ENCODE measurements around the gene JAK1.
"Not testable (repeated sequence)": the region's sequence is repeated elsewhere in the genome, so short reads cannot be mapped to it uniquely, and the experiment has no call there.

Gene JAK1

GRCh38 chr1:64948216-64948615 lies 18.1 kb downstream of the JAK1 start:
- no peak for DNase-seq

DNA sequence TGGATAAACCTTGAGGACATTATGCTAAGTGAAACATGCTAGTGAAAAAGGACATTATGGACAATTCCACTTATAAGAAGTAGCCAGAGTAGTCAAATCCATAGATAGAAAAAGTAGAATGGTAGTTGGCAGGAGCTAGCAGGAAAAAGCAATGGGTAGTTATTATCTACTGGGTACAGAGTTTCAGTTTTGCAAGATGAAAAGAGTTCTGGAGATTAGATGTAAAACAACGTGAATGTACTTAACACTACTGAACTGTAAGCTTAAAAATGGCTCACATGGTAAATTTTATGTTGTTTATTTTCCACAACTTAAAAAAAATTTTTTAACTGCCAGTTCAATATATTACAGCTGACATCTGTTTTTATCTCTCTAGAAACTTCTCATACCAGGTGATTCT lies 19.4 kb downstream of the JAK1 start:
- no peak for DNase-seq

DNA sequence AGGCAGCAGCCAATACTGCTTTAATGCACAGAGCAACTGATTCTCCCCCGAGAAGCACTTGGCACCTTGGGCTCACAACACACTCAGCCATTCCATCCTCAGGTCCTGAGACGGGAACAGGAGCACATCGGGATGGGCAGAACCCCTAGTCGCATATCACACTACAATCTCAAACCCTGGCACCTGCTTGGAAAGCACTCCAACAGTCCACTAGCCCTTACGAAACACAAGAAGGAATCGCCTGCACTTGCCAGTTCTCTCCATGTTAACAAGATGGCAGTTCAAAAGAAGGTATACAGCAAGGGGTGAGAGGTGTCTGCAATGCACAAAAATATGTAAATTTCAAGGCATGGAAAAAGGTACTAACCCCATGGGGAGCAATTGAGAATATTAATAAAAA lies 21.4 kb downstream of the JAK1 start:
- no peak for DNase-seq

GRCh38 chr1:64942675-64943074 lies 23.7 kb downstream of the JAK1 start:
- no peak for DNase-seq

DNA sequence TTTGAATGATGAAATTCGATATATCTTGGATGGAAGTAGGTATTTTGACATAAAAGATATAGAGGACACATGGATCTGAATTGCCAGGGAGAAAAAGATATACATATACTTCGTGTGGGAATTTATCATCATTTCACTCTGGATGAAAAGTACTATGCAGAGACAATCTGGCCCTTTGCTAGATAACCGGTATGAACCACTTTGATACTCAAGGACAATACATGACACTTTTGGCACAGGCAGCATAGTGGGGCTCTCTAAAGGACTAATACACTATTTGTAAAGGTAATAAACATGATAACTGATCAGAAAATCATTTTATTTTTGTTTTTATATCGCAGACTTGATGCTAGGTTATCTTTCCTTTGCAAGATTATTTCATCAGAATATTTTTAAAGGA lies 24.2 kb downstream of the JAK1 start:
- DNase-seq = no peak

- DNase-seq = peak; percentile 58
Measured at GRCh38 chr1:64941461-64942117, 24.8 kb downstream of the JAK1 start.

DNA sequence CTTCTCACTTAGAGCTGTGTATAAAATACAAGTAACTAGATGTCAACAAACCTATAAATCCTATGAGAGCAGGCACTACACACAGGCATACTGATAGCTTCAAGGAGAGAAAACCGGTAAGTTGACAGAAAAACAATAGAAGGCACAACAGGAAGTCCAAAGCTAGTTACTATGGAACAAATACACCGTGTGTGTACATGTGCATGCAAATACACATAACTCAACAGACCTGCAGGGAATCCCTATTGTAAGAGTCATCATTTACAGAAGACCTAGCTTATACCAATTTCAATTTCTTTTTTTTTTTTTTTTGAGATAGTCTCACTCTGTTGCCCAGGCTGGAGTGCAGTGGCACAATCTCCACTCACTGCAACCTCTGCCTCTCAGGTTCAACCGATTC lies 26.3 kb downstream of the JAK1 start:
- DNase-seq = no peak

DNA sequence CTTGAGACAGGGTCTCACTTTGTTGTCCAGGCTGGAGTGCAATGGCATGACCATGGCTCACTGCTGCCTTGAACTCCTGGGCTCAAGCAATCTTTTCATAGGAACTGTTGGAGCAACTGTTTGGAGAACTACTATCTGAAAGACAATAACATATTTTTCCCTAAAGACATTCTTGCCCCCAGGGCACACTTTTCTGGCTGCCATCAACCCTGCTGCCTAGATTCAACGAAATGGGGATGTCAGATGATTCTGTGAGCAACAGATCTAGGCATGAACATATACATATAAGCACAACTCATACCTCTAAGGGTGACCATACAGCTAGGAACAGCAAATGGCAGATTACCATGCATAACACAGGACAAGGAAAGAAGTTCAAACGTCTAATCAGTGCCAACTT lies 27.4 kb downstream of the JAK1 start:
- DNase-seq = no peak

DNA sequence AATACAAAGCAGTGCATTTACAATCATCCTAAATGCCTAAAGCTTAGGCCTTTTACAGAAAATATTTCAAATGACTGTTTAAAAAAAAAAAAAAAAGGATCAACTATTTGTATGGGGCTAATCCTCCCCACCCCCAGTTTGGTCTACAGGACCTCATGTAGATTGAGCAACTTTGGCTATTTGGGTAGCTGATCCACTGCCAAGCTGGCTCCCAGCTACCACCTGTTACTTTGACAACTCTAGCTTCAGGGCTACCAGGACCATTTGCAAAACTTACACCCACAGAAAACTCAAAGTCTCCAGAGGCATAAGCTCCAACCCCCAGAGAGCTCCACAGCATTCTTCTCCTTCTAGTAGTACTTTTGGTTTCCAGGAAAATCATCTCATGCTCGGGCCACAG lies 29.4 kb downstream of the JAK1 start:
- DNase-seq = no peak

DNA sequence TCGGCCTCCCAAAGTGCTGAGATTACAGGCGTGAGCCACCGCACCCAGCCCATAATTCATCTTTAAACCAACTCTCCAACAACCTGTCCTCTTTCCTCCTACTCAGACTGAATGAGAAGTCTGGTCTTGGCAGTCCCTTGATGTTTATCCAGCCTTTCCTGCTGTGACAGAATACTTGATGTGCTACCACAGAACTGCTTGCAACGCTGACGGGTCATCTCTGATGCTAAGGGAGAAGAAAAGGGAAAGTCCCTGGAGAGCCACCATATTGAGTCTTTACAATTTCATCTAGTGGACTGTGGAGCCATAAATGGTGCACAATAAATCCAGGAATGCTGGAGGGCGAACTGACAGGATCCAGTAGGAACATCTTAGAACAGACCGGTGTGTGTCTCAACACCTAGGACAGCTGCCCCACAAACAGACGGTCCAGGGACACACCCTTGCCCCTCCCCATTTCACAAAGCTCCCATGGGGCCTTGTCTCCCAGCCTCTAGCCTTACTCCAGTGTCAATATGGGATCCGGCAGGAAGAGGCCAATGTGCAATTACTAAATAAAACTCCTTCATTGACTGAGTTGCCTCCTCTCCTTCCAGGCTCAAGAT lies 30.7 kb downstream of the JAK1 start:
- no peak for DNase-seq

- no peak for DNase-seq
Measured at GRCh38 chr1:64934878-64935275, 31.5 kb downstream of the JAK1 start.

DNA sequence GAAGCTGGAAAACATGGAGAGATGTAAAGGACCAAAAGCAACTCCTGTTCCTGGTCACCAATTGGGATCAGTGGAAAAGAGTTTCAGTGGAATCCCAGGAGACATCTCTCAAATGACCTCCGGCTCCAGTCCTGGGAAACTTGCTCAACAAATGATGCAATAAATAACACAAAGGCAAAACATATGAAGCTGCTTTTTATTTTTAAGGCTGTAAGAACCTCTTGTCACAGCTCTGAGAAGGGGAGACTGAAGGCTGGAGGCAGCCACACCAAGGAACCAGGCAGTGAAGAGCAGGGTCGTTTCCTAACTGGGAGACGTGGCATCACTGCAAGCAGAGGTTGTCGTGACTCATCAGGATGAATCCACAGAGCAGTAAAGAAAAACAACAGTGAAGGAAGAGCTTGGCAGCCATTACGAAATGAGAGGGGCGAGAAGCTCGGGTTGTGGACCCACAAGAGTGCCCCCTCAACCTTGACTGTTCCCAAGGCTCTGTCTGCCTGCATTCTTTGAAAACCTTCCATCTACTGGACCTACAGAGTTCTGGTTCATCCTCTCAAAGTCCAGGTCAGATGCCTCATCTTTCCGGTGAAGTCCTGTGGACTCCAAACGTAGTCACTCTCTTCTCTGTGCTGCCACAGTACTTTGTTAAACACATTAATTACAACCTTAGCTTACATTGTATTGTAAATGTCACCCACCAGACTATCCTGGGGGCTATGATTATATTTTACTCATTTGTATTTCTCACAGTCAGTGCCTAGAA lies 32.1 kb downstream of the JAK1 start:
- no peak for DNase-seq

DNA sequence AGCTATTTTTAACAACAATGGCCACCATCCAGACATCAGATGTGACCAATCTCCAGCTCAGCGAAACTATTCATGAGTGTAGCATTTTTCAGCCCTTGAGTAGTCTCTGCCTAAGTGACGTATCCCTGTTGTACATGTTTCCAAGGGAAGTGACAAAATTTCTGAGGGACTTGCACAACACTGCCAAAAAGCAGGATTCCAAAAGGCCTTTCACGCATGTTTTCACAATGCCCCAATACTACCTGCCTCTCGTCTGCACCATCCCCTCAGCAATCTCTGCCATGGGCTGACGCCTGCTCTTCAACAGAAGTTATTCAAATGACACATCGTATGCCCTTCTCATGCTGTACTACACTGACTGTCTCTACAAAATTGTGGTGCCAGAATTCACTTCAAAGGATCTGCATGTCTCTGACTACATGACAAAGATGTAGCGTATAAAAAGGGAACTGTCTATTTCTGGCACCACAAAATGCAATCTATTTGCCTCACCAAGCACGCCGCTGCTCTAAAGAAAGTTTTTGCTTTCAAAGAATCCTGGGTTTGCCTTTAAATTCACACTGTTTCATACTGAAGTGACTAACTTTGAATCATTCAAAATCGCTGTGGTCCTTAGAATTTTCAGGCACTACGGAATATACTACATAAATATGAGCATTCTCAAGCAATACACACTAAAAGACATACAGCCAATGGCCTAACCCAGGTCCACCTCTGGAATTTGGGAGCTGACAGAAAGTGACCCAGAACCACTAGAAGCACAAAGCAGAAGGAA lies 32.9 kb downstream of the JAK1 start:
- DNase-seq = no peak

DNA sequence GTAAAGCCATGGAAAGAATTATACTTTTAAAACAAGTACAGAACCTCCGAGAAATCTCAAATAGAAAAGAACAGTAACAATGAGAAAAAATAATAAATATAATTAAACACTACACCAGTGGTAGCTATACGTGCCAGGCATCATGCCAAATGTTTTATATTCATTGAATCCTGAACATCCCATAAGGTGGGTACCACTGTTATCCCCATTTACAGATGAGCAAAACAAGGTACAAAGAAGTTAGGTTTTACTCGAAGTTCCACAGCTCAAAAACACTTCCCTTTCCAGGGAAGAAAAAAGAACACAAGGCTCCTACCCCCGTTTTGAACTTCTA lies 33.4 kb downstream of the JAK1 start:
- DNase-seq = no peak

DNA sequence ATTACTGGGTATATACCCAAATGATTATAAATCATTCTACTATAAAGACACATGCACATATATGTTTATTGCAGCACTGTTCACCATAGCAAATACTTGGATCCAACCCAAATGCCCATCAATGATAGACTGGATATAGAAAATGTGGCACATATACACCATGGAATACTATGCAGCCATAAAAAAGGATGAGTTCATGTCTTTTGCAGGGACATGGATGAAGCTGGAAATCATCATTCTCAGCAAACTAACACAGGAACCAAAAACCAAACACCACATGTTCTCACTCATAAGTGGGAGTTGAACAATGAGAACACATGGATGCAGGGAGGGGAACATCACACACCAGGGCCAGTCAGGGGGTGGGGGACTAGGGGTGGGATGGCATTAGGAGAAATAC lies 35.7 kb downstream of the JAK1 start:
- DNase-seq = not testable (repeated sequence)

- no peak for DNase-seq
Measured at GRCh38 chr1:64929221-64929620, 37.1 kb downstream of the JAK1 start.

- DNase-seq = no peak
Measured at GRCh38 chr1:64928325-64928724, 38.0 kb downstream of the JAK1 start.

DNA sequence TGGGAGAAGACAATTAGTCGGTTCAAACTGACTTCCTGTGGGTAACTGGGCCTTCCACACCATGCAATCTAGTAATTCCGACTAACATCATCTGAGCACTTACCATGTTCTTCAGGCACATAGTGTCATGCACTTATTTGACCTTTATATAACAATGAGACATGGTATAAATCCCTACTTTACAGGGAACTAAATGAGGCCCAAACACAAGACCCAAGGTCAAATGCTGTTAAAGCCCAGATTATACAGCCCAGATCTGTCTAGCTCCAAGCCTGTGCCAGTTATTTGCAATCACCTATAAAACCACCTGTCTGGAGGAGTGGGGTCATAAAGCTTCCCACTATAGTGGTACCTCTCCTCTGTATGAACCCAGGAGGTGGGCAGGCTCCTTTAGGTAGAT lies 40.8 kb downstream of the JAK1 start:
- no peak for DNase-seq

- DNase-seq = no peak
Measured at GRCh38 chr1:64923294-64923718, 43.0 kb downstream of the JAK1 start.

DNA sequence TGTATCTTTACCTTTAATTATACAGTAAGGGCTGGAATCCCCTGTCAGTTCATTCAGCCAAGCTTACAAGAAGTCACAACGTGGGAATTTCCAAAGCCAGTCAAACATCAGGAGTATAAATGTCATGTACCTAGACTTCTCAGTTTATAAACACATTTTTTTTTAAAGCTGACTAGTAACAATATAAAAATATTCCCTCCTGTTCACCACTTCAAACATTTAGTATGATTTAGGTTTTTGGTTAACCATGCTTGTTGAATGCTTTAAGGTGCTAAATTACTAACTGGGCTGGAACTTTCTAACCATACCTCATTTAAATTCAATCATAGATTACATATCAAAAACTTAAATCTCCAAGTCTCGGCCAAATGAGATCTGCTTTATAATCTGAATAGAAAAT lies 44.0 kb downstream of the JAK1 start:
- DNase-seq = no peak

DNA sequence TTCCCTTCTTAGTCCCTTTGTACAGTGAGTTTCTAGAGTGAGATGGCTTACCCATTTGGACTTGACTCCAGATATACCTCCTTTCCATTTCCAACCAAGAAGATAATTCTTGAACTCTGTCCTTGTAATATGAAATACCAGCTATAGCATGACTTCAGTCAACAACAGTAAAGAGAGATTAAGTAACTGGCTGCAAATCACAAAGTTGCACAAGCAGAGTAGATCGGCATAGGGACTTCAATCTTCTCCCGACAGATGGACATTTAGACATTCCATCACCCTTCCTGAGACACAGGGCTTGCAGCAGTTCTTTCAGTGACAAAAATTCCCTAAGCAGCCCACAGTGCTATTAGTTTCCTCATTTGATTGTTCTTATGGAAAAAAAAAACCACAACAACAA lies 44.6 kb downstream of the JAK1 start:
- DNase-seq = no peak

DNA sequence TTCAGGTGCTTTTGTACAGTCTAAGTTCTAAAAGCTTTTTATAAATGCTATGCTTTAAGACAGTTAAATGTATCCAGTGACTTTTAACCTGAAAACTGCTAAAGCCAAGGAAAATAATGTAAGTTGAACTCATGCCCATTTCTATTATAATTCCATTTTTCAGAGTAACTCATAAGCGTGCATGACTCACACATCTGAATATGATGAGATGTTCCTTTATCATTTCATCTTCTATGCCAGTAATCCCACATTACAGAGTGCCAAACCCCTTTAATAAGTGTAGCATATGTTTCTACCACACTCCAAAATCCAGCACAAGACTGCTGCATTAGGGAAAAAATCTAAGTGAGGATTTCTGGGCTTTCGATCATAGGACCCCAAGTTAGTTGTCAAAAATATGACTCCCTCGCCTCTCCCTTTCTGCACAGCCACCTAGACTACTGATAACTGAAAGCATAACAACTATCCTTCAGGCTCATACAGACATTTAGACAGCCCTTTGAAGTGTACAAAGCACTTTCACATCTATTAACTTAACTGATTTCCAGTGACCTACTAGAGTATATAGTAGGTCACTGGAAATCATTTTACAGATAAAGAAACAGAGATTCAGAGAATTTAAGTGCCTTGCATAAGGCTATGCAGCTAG lies 45.3 kb downstream of the JAK1 start:
- DNase-seq = no peak

- DNase-seq = not testable (repeated sequence)
Measured at GRCh38 chr1:64919120-64919519, 47.2 kb downstream of the JAK1 start.
